ENCODE measurements around the gene SIMC1. TPM values are rescaled to one million over a fixed set of nuclear protein-coding genes. Genes with fewer than 3 reads are reported as not detected.
A peak's percentile ranks its signal among the peaks of the same experiment; 100 is the strongest.

SIMC1 gene
- total and polyA plus RNA-seq, 2 donors (not counting 1 experiment from before 2014, with no cell fraction given), result 20.6 to 63.8 TPM

GRCh38 chr5:176371621-176372539, 133.7 kb downstream of the SIMC1 start:
- Histone ChIP-seq H3K4me1 (ENCODE audit: control insufficient read depth in 2 of 2, insufficient read depth in 2 of 2, low read length in 2 of 2) (peaks cover 8 to 11% of the 10 kb centered on the region in 2 donors), H3K9ac (ENCODE audit: low read length) (no peak overlapping the region), H3K36me3 (replicated peaks in 1 of 2; ENCODE audit: control extremely low read depth in 1 of 2, control insufficient read depth in 1 of 2, extremely low read depth in 1 of 2, insufficient read depth in 2 of 2, low read length in 1 of 2) (peaks cover 0 to 15% of the 10 kb centered on the region in 2 experiments), H2AFZ (ENCODE audit: insufficient read depth, low read depth, low read length, poor library complexity, severe bottlenecking) (no peak overlapping the region), H3K4me3 (ENCODE audit: control extremely low read depth in 1 of 5, extremely low read depth in 1 of 5, insufficient read depth in 1 of 5, low read depth in 2 of 5, low read length in 4 of 5) (no peak overlapping the region), H3K27ac (ENCODE audit: low read length in 2 of 2) (no peak overlapping the region), H4K20me1 (ENCODE audit: control insufficient read depth, insufficient read depth, low read length, poor library complexity, severe bottlenecking) (no peaks in the 10 kb centered on the region), H3K4me2 (replicated peaks; ENCODE audit: low read depth, low read length, poor library complexity, severe bottlenecking) (no peak overlapping the region), H3K9me3 (ENCODE audit: control extremely low read depth in 1 of 3, control insufficient read depth in 2 of 3, insufficient read depth in 1 of 3, low read length in 2 of 3) (peaks cover 0 to 3% (median 0%) of the 10 kb centered on the region in 3 donors), H3K79me2 (ENCODE audit: control insufficient read depth, insufficient read depth, low read length) (no peaks in the 10 kb centered on the region), H3K27me3 (replicated peaks in 1 of 4; ENCODE audit: control extremely low read depth in 1 of 4, control insufficient read depth in 3 of 4, insufficient read depth in 4 of 4, low read length in 3 of 4) (no peaks in the 10 kb centered on the region)
- H3K4me1 Mint-ChIP-seq, result peaks cover 13% of the 10 kb centered on the region
- H3K27me3 Mint-ChIP-seq, result no peaks in the 10 kb centered on the region
- H3K9me3 Mint-ChIP-seq (ENCODE audit: insufficient read depth), result no peaks in the 10 kb centered on the region
- peak overlapping the region; percentile 6 for H3K27ac Mint-ChIP-seq
- ChIA-PET POLR2A (interaction anchor here (1.0 to 1.1 kb wide), 2 partner anchors 10 kb away, joined by 3 read pairs; partner anchors contain the start of gene KIAA1191), CTCF (no interaction called here)
- WGBS (ENCODE audit: insufficient coverage), result 100% methylated on average over 12 of the region's 13 CpGs
- ATAC-seq (ENCODE audit: low read depth) (no peak), DNase-seq (no peak)
- TF ChIP-seq EZH2 (IDR thresholded peaks at IDR 0.05; ENCODE audit: borderline replicate concordance, insufficient read depth, low read depth, low read length, poor library complexity, severe bottlenecking), result no peak
- no peak for TF ChIP-seq CTCF (IDR thresholded peaks at IDR 0.05)
- no peak overlapping the region for H3K4me3 Mint-ChIP-seq
- intact Hi-C loops (cut with micrococcal nuclease), result loop anchor here (2.0 kb wide), 1 partner anchor 17 kb away; the partner anchor contains the start of genes HIGD2A and NOP16
